RWPE1 (cell line): ENCODE results near the gene TUT7.

Source experiments
- CTCF ChIA-PET: fragments of 350-600 bp; sonication (Branson Sonifier 250); formaldehyde crosslinking; extraction: SDS; loops from one replicate; lab custom pipeline; 2021; lab: Yijun Ruan, JAX
- POLR2A ChIA-PET: fragments of 400-600 bp; formaldehyde crosslinking; extraction: SDS; loops from one replicate; lab custom pipeline; 2020; ENCODE audit warnings: antibody characterized with exemption; ENCODE audit not compliant: low non-redundant PET; lab: Yijun Ruan, JAX
- DNase-seq: peaks from one replicate; pipeline ENCODE4 v3.0.0; 2012; ENCODE audit warnings: low spot score
- H3K27ac ChIP-seq: fragments of 450-650 bp; 2 replicates; pipeline ENCODE4 v1.5.1; 2017
- CTCF ChIP-seq: fragments of 450-650 bp; conservative IDR thresholded peaks from 2 replicates; pipeline ENCODE4 v1.5.1; 2017; ENCODE audit warnings: low read depth, mild to moderate bottlenecking

Gene TUT7

GRCh38 chr9:86256653-86257052, 97.6 kb downstream of the TUT7 start:
- no peak overlapping the region for H3K27ac ChIP-seq
- ChIA-PET CTCF (no interaction called here), POLR2A (no interaction called here)
- TF ChIP-seq CTCF, result no peak
- DNase-seq, result no peak

GRCh38 chr9:86253577-86253976, 100.6 kb downstream of the TUT7 start:
- no peak overlapping the region for H3K27ac ChIP-seq
- CTCF ChIA-PET, result no interaction called here
- TF ChIP-seq CTCF, result no peak
- POLR2A ChIA-PET, result interaction anchor here (0.6 kb wide), 1 partner anchor 12 kb away, joined by 3 read pairs; no protein-coding TSS in a partner anchor
- DNase-seq, result no peak

- no peak for TF ChIP-seq CTCF
- CTCF ChIA-PET, result no interaction called here
- POLR2A ChIA-PET, result no interaction called here
- no peak for DNase-seq
- no peak overlapping the region for H3K27ac ChIP-seq
Observed at GRCh38 chr9:86252870-86253269, 101.3 kb downstream of the TUT7 start.

GRCh38 chr9:86250123-86250522, 104.1 kb downstream of the TUT7 start:
- POLR2A ChIA-PET, result no interaction called here
- no peak for DNase-seq
- H3K27ac ChIP-seq, result no peak overlapping the region
- CTCF ChIA-PET, result no interaction called here
- TF ChIP-seq CTCF, result no peak

GRCh38 chr9:86248746-86249145, 105.5 kb downstream of the TUT7 start:
- no peak overlapping the region for H3K27ac ChIP-seq
- TF ChIP-seq CTCF, result no peak
- ChIA-PET POLR2A (no interaction called here), CTCF (interaction anchor here (0.6 to 1.2 kb wide), 2 partner anchors 13 to 48 kb away, joined by 3 read pairs; no protein-coding TSS in a partner anchor)
- no peak for DNase-seq

- no peak overlapping the region for H3K27ac ChIP-seq
- no peak for TF ChIP-seq CTCF
- ChIA-PET CTCF (no interaction called here), POLR2A (no interaction called here)
- DNase-seq, result no peak
Observed at GRCh38 chr9:86246752-86247161, 107.5 kb downstream of the TUT7 start.

GRCh38 chr9:86242071-86242470, 112.1 kb downstream of the TUT7 start:
- no peak for DNase-seq
- H3K27ac ChIP-seq, result no peak overlapping the region
- CTCF ChIA-PET, result interaction anchor here (0.6 to 0.7 kb wide), 2 partner anchors 130 to 175 kb away, joined by 3 to 4 read pairs; no protein-coding TSS in a partner anchor
- POLR2A ChIA-PET, result no interaction called here
- no peak for TF ChIP-seq CTCF
